Colonic mucosa (tissue), 4 donors: Measurements from ENCODE around the gene PRELID2. TPM values are rescaled to one million over a fixed set of nuclear protein-coding genes. Genes with fewer than 3 reads are reported as not detected.
"Not testable (repeated sequence)": the region's sequence is repeated elsewhere in the genome, so short reads cannot be mapped to it uniquely, and the experiment has no call there.

Source experiments
- DNase-seq: peaks from one replicate; pipeline ENCODE4 v3.0.0-alpha.2; 2020
- H3K27ac ChIP-seq: fragments of 200-600 bp; one replicate; pipeline ENCODE4 v1.8.0; 2021
- H3K27me3 ChIP-seq: fragments of 200-600 bp; one replicate; pipeline ENCODE4 v1.8.0; 2021
- H3K36me3 ChIP-seq: fragments of 200-600 bp; one replicate; pipeline ENCODE4 v1.8.0; 2021
- H3K4me1 ChIP-seq: fragments of 200-600 bp; one replicate; pipeline ENCODE4 v1.8.0; 2021; ENCODE audit warnings: mild to moderate bottlenecking
- H3K4me3 ChIP-seq: fragments of 200-600 bp; one replicate; pipeline ENCODE4 v1.8.0; 2021
- H3K9ac ChIP-seq, 2 donors: one replicate each; pipeline ENCODE4 v1.7.0; 2013; ENCODE audit warnings: control low read depth in 2 of 2, low read depth in 2 of 2, low read length in 2 of 2
- H3K9me3 ChIP-seq: fragments of 200-600 bp; one replicate; pipeline ENCODE4 v1.8.0; 2021
- intact Hi-C: fragments of 100-400 bp; cut with DNase I; formaldehyde crosslinking; loops from one replicate; pipeline ENCODE4 v1.14.1; 2022
- total RNA-seq, 2 donors: library from RNA; stranded (reverse); fragmentation: NEBNext Ultra II Directional in 1 of 2; extraction: Animal tissue kit (Norgen Biotek cat#: 25700) in 1 of 2; gene quantifications; one replicate each; pipeline ENCODE4 v1.2.1, GENCODE V29; 2021
- TF ChIP-seq, protein P1 (sequence below): fragments of 200-600 bp; IDR thresholded peaks from one replicate; pipeline ENCODE4 v1.8.0; 2022; ENCODE audit warnings: antibody characterized with exemption, mild to moderate bottlenecking
- donor health status: healthy.
- donor health status: DM: no; HTN: no; CAD: no.
- donor health status: DM: no; HTN: no; CAD: no.

PRELID2 gene
- total RNA-seq, 2 donors from 2014 or later, result 96.2 to 105 TPM

DNA sequence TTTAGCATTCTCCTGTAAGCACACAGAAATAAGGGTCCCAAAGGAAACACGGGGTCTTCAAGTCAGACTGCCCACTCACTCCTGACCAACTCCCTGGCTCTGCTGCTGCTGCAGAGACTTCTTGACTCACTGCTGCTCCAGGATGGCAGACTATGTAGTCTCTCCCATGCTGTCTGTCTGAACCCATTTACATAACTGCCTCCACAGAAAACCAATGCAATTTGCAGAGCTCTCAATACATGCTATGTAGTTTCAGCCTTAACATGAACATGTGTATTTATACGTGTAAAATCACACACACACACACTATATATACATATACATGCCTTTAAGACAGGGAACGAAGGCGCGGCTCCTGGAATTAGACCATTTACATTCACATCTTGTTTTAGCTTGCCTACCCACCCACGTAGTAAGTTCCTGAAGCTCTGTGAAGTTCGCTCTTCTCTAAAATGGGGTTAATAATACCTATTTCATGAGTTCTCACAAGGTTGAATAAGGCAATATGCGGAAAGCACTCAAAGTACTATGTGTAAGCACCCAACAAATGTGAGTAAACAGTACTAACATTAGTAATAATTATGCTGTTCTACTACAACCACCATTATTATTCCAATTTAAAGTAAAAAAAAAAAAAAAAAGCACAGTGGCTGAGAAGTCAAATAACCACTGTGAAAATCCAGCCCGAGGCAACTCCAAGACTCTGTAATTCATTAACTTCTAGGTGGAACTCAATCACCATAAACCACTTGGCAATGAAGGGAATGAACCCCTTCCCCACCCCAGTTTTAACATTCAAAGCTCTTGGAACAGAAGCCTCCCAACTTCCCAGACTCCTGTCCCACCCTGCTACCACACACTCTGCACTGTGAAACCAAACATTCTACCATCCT lies 31.8 kb downstream of the PRELID2 start:
- TF ChIP-seq, protein P1, sequence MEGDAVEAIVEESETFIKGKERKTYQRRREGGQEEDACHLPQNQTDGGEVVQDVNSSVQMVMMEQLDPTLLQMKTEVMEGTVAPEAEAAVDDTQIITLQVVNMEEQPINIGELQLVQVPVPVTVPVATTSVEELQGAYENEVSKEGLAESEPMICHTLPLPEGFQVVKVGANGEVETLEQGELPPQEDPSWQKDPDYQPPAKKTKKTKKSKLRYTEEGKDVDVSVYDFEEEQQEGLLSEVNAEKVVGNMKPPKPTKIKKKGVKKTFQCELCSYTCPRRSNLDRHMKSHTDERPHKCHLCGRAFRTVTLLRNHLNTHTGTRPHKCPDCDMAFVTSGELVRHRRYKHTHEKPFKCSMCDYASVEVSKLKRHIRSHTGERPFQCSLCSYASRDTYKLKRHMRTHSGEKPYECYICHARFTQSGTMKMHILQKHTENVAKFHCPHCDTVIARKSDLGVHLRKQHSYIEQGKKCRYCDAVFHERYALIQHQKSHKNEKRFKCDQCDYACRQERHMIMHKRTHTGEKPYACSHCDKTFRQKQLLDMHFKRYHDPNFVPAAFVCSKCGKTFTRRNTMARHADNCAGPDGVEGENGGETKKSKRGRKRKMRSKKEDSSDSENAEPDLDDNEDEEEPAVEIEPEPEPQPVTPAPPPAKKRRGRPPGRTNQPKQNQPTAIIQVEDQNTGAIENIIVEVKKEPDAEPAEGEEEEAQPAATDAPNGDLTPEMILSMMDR, result no peak
- no peak for DNase-seq
- Histone ChIP-seq H3K9me3 (no peaks in the 10 kb centered on the region), H3K27ac (no peak overlapping the region), H3K4me1 (no peaks in the 10 kb centered on the region), H3K4me3 (no peak overlapping the region), H3K9ac (no peak overlapping the region), H3K36me3 (no peaks in the 10 kb centered on the region), H3K27me3 (no peaks in the 10 kb centered on the region)
- intact Hi-C loops, result no loop called here

DNA sequence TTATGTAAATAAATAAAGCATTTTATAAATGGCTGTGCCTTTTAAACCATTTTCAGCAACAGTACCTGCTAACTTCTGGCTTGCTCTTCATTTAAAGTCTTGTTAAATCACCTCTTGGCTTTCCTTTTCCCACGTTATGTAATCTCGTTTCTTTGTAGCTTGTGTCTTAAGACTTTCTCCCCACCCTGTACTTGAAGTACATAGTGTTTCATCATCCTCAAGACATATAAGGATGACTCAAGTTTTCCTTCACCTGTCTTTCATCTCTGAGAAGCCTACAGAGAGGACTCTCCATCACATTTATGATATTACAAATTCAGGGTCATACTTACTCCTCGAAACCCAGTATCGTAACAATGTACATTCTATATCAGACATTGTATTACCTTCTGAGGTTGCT lies 33.9 kb downstream of the PRELID2 start:
- Histone ChIP-seq H3K9me3 (no peaks in the 10 kb centered on the region), H3K27ac (no peak overlapping the region), H3K4me3 (no peak overlapping the region), H3K36me3 (no peaks in the 10 kb centered on the region), H3K27me3 (no peaks in the 10 kb centered on the region), H3K4me1 (no peaks in the 10 kb centered on the region), H3K9ac (no peak overlapping the region)
- no peak for DNase-seq
- intact Hi-C loops, result no loop called here
- TF ChIP-seq, protein P1, result no peak

DNA sequence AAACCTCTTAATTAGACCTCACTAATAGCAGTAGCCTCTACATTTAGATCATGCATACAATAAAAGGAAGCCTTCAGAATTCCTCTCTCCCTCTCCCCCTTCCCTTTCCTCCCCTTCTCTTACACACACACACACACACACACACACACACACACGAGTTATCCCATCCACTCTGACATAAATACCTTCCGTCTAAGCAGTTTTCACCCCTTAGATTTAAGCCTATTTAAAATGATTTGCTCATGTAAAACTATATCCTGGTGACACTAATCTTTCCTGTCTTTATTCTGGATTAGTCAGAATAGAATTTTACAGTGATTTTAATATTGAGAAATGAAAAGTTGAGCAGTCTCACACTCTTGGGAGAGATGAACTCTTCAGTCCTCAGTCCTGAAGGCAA lies 35.0 kb downstream of the PRELID2 start:
- H3K27ac ChIP-seq, result no peak overlapping the region
- TF ChIP-seq, protein P1, result no peak
- no peaks in the 10 kb centered on the region for H3K4me1 ChIP-seq
- intact Hi-C loops, result no loop called here
- DNase-seq, result no peak
- no peaks in the 10 kb centered on the region for H3K27me3 ChIP-seq
- H3K9me3 ChIP-seq, result no peaks in the 10 kb centered on the region
- no peak overlapping the region for H3K9ac ChIP-seq
- no peak overlapping the region for H3K4me3 ChIP-seq
- H3K36me3 ChIP-seq, result no peaks in the 10 kb centered on the region

DNA sequence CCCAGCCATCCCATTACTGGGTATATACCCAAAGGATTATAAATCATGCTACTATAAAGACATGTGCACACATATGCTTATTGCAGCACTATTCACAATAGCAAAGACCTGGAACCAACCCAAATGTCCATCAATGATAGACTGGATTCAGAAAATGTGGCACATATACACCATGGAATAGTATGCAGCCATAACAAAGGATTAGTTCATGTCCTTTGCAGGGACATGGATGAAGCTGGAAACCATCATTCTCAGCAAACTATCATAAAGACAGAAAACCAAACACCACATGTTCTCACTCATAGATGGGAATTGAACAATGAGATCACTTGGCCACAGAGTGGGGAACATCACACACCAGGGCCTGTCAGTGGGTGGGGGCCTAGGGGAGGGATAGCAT lies 36.6 kb downstream of the PRELID2 start:
- H3K4me3 ChIP-seq, H3K27me3 ChIP-seq, H3K4me1 ChIP-seq, intact Hi-C loops, H3K9ac ChIP-seq, H3K36me3 ChIP-seq, H3K9me3 ChIP-seq, H3K27ac ChIP-seq, DNase-seq: not testable (repeated sequence)

DNA sequence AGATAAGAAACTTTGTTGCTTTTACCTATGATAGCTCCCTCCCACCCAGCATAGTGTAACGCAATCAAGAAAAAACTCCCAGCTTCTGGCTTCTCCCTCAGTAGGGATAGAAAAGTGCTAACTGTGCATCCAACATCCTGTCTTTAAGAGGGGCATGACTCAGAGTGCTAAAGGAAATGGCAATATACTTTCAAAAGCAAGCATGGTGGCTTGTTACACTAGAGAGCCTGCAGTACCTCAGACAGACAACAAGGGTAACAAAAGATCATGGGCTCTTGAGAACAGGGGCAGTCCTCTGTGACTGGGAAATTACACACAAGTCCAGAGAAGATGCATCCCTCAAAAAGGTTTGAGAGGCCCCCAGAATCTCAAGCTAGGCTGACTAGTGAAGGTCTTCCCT lies 37.8 kb downstream of the PRELID2 start:
- Histone ChIP-seq H3K4me3 (no peak overlapping the region), H3K4me1 (no peaks in the 10 kb centered on the region), H3K36me3 (no peaks in the 10 kb centered on the region), H3K27me3 (no peaks in the 10 kb centered on the region), H3K9me3 (no peaks in the 10 kb centered on the region), H3K9ac (no peak overlapping the region), H3K27ac (no peak overlapping the region)
- no peak for DNase-seq
- TF ChIP-seq, protein P1, result no peak
- intact Hi-C loops, result no loop called here

DNA sequence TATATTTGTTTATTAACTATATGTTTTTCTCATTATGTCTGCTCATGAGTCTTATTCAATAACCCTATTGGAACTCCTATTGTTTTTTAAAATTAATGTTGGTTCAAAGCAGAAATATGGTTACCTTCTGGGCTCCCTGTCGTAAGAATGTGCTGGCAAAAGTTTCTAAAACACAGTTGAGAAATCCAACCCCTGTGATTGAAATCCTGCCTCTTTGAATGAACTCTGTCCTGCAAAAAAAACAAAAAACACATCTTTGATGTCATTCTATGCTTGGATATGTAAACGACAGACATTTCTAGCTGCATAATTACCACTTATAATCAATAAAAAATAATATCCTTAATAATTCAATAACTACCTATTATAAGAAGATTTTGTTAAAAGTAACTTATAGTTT lies 38.8 kb downstream of the PRELID2 start:
- TF ChIP-seq, protein P1, result no peak
- intact Hi-C loops, result no loop called here

More for the DNA sequence above, 38.8 kb downstream of the PRELID2 start:
- Histone ChIP-seq H3K4me3 (no peak overlapping the region), H3K27ac (no peak overlapping the region), H3K9ac (no peak overlapping the region), H3K9me3 (no peaks in the 10 kb centered on the region), H3K36me3 (no peaks in the 10 kb centered on the region), H3K4me1 (no peaks in the 10 kb centered on the region), H3K27me3 (no peaks in the 10 kb centered on the region)
- no peak for DNase-seq
